ENCODE measurements around the gene ASIC1.

GRCh38 chr12:50018968-50019367 is 38.4 kb upstream of the ASIC1 start:
- TF ChIP-seq TEAD4 (IDR thresholded peaks at IDR 0.05) = no peak
- no peak for TF ChIP-seq TAF1 (IDR thresholded peaks at IDR 0.05; ENCODE audit: low read depth)
- TF ChIP-seq, protein P1, sequence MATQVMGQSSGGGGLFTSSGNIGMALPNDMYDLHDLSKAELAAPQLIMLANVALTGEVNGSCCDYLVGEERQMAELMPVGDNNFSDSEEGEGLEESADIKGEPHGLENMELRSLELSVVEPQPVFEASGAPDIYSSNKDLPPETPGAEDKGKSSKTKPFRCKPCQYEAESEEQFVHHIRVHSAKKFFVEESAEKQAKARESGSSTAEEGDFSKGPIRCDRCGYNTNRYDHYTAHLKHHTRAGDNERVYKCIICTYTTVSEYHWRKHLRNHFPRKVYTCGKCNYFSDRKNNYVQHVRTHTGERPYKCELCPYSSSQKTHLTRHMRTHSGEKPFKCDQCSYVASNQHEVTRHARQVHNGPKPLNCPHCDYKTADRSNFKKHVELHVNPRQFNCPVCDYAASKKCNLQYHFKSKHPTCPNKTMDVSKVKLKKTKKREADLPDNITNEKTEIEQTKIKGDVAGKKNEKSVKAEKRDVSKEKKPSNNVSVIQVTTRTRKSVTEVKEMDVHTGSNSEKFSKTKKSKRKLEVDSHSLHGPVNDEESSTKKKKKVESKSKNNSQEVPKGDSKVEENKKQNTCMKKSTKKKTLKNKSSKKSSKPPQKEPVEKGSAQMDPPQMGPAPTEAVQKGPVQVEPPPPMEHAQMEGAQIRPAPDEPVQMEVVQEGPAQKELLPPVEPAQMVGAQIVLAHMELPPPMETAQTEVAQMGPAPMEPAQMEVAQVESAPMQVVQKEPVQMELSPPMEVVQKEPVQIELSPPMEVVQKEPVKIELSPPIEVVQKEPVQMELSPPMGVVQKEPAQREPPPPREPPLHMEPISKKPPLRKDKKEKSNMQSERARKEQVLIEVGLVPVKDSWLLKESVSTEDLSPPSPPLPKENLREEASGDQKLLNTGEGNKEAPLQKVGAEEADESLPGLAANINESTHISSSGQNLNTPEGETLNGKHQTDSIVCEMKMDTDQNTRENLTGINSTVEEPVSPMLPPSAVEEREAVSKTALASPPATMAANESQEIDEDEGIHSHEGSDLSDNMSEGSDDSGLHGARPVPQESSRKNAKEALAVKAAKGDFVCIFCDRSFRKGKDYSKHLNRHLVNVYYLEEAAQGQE (IDR thresholded peaks at IDR 0.05; ENCODE audit: low read depth) = no peak
- TF ChIP-seq, protein P2, sequence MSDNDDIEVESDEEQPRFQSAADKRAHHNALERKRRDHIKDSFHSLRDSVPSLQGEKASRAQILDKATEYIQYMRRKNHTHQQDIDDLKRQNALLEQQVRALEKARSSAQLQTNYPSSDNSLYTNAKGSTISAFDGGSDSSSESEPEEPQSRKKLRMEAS (IDR thresholded peaks at IDR 0.05) = no peak
- TF ChIP-seq EP300 (IDR thresholded peaks at IDR 0.05; ENCODE audit: borderline replicate concordance) = no peak
- no peak for TF ChIP-seq RAD21 (IDR thresholded peaks at IDR 0.05; ENCODE audit: low read depth)
- no peak for TF ChIP-seq ZBTB7A (IDR thresholded peaks at IDR 0.05; ENCODE audit: low read depth)
- no peak for TF ChIP-seq FOXM1 (IDR thresholded peaks at IDR 0.05; ENCODE audit: borderline replicate concordance, low read depth)
- no peak for TF ChIP-seq CEBPB (IDR thresholded peaks at IDR 0.05)
